ENCODE results near the gene RNASE2.

RNASE2 gene

DNA sequence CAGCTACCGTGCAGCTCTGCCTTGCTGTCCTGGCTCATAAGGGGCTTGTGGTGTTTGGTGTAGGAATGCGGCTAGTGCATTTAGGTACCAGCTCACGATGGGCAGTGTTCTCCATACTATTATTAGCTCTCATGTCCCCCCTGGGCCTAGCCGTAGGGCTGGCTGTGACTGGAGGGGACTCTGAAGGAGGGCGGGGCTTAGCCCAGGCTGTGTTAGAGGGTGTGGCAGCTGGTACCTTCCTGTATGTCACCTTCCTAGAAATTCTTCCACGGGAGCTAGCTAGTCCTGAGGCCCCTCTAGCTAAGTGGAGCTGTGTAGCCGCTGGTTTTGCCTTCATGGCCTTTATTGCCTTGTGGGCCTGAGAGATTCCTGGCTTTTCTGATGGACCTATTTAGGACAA is 45.9 kb downstream of the RNASE2 start:
- Histone ChIP-seq H3K27ac (no peak overlapping the region), H3K36me3 (peaks cover 11% of the 10 kb centered on the region), H3K4me3 (ENCODE audit: low read depth, low read length) (no peak overlapping the region), H3K27me3 (ENCODE audit: insufficient read depth, low read depth, severe bottlenecking) (no peaks in the 10 kb centered on the region), H3K9me3 (ENCODE audit: severe bottlenecking) (no peaks in the 10 kb centered on the region)
- TF ChIP-seq, protein P1, sequence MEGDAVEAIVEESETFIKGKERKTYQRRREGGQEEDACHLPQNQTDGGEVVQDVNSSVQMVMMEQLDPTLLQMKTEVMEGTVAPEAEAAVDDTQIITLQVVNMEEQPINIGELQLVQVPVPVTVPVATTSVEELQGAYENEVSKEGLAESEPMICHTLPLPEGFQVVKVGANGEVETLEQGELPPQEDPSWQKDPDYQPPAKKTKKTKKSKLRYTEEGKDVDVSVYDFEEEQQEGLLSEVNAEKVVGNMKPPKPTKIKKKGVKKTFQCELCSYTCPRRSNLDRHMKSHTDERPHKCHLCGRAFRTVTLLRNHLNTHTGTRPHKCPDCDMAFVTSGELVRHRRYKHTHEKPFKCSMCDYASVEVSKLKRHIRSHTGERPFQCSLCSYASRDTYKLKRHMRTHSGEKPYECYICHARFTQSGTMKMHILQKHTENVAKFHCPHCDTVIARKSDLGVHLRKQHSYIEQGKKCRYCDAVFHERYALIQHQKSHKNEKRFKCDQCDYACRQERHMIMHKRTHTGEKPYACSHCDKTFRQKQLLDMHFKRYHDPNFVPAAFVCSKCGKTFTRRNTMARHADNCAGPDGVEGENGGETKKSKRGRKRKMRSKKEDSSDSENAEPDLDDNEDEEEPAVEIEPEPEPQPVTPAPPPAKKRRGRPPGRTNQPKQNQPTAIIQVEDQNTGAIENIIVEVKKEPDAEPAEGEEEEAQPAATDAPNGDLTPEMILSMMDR (IDR thresholded peaks at IDR 0.05; ENCODE audit: low read depth, low read length): no peak
- no peak for DNase-seq

DNA sequence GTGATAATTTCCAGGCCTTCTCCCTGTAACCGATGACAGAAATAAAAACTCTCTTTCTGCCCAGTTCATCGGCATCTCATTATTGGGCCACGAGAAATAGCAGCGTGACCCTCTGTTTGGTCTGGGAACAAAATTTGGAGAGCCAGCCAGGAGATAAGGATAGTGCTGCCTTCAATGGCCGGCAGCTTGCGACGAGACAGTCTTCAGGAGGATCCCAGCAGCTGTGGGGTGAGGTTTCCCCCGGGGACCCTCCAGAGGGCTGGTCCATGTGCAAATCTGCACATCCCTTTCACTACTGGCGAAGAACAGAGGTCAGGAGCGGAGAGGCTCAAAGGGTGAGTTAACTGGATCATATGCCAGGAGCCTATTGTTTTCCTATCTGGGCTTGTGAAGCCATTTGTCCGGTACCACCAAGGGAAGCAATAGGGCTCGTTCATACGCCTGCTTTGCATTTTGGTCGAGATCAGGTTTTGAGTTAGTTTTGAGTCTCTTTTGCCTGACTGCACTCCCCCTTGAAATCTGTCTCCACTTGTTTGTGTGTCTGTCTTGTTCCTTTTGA is 48.6 kb downstream of the RNASE2 start:
- DNase-seq: no peak
- no peak overlapping the region for H3K4me3 ChIP-seq (ENCODE audit: low read depth, low read length)
- H3K36me3 ChIP-seq: no peaks in the 10 kb centered on the region
- H3K27ac ChIP-seq: no peak overlapping the region
- no peaks in the 10 kb centered on the region for H3K27me3 ChIP-seq (ENCODE audit: insufficient read depth, low read depth, severe bottlenecking)
- no peaks in the 10 kb centered on the region for H3K9me3 ChIP-seq (ENCODE audit: severe bottlenecking)
- TF ChIP-seq, protein P1 (IDR thresholded peaks at IDR 0.05; ENCODE audit: low read depth, low read length): no peak
